H54 (cell line): ENCODE results near the gene PIEZO2.

ENCODE experiments used
- DNase-seq: peaks from one replicate; pipeline ENCODE4 v3.0.0; 2011; ENCODE audit warnings: low spot score, mixed read lengths; ENCODE audit not compliant: insufficient read length
- FAIRE-seq: peaks from 3 replicates; lab custom pipeline; 2011; peaks lifted over from hg19 to GRCh38; lab: Jason Lieb, UNC
- POLR2A ChIP-seq: IDR thresholded peaks from 2 replicates; pipeline ENCODE4 v1.6.1; 2011; ENCODE audit warnings: low read depth, mild to moderate bottlenecking, low read length

PIEZO2 gene

DNA sequence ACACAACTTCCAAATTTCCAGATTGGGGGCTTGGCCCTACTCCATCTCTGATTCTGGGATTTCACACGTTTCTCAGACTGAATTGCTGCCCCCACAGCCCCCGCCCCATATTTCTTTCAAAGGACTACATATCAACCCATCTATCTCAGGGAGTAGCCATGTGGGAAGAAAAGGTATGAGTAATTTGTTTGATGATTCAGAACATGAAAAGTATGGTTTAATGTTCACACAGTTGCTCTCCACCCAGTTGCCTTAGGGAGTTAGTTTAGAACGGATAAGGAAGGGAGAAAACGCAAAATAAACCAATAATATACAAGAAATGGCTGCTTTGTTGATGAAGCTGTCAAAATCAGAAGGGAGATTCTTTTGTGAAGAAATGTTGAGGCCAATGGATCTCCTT, 145.1 kb downstream of the PIEZO2 start:
- no peak for TF ChIP-seq POLR2A
- DNase-seq, result no peak
- peak; percentile 53 for FAIRE-seq

DNA sequence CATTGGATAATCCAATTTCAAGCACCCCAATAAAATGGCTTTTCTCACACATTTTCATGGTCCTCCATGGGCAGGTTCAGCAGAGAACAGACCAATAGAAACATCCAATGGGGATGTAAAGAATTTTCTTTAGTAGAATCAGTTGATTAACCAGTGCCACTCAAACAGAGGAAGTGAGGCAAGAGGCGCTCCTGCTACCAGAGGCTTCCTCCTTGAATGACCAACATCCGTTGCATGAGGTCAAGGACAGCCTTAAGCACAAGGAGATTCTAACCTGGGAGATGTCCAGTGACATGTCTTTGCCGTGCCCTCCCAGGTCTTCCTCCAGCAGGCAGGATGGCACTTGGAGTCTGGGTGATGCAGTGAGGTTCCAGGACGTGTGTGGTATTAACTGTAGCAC, 146.6 kb downstream of the PIEZO2 start:
- TF ChIP-seq POLR2A, result no peak
- FAIRE-seq (no peak), DNase-seq (no peak)

DNA sequence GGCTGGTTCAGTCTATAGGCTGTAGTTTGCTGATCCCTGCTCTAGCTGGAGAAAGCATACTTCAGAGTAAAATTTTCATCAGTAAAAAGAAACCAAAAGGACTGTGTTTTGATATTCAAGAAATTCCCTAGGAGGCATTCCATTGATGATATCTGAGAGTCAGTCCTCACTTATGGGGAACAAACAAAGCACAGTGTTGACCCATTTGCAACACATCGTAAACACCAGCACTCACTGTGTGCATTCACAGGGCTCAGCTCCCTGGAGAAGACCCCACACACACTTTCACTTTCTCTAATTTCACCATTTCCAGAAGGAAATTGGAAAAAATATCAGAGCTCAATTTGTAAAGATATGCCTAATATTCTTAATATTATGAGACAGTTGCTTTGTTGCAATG, 147.1 kb downstream of the PIEZO2 start:
- no peak for FAIRE-seq
- no peak for DNase-seq
- TF ChIP-seq POLR2A, result no peak

DNA sequence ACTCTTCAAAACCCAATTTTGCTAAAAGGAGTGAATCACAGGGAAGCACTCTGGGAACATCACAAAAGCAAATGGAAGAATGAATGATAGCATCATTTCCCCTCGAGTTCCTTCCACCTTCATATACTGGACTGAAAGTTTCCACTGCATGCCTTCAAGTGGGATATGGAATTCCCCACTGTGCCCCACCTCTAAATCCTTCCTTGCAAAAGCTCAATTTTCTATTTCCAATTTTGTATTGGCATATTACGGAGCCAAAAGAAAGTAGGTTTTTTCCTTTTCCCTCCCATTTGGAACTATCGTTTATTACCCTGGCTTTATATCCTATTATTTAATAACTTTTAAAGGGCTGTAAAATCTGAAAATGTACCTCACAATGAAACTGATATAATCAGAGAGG, 149.3 kb downstream of the PIEZO2 start:
- no peak for FAIRE-seq
- TF ChIP-seq POLR2A, result no peak
- no peak for DNase-seq

DNA sequence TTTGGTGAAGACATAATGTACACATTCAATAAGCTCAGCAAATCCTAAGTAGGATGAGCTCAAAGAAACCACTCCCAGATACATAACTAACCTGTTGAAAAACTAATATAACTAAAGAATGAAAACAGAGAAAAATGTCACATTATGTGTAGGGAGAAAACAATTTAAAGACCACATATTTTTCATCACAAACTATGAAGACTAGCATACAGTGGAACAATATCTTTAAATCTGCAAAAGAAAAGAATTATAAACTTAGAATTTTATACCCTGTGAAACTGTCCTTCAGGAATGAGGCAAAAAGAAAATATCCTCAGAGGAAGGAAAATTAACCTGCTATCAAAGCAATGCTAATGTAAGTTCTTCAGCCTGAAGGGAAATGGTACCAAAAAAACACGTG, 151.5 kb downstream of the PIEZO2 start:
- FAIRE-seq (no peak), DNase-seq (no peak)
- TF ChIP-seq POLR2A, result no peak

DNA sequence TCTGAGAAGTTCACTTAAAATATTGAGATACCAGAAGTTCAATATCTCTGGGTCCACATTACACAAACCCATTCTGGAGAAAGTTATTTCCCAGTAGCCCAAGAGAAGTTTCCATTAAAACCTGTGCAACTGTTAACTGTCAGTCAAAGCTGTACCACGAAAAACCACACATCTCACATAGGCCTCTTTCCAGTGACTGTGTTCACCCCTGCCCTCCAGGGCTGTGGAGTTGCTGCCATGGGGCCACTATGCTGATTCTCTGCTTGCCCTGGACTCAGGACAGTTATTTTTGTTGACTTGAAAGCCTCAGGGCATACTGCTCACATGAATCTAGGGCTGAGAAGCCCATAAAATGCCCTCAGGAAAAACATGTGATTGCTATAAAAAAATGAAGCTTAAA, 153.8 kb downstream of the PIEZO2 start:
- no peak for DNase-seq
- FAIRE-seq, result no peak
- no peak for TF ChIP-seq POLR2A

DNA sequence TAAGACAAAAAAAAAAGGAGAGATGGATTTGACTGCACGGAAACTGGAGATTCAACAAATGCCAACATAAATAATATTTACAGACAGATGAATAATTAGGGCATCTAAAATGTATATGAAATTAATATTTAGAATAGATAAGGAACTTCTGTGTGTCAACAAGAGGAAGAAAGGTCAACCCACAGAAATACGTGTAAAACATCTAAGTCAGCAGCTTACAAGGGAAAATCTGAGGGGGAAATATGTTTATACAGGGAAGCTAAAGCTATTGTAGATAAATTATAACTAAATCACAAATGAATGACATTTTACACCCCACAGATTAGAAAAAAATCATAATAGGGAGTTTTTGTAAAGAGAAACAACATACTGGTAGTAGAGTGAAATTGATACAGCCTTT, 159.9 kb downstream of the PIEZO2 start:
- DNase-seq, result no peak
- no peak for TF ChIP-seq POLR2A
- no peak for FAIRE-seq

DNA sequence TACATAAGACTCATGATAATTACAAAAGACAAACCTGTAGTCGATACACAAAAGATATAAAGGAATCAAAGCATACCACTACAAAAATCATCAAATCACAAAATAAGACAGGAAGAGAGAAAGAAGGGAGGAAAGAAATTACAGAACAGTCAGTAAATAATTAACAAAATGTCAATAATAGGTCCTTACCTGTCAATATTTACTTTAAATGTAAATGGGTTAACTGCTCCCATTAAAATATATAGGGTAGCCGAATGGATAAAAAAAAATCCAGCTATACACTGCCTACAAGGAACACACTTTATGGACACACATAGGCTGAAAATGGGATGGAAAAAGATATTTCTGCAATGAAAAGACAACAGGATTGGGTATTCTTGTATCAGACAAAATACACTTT, 163.7 kb downstream of the PIEZO2 start:
- FAIRE-seq, result no peak
- no peak for DNase-seq
- TF ChIP-seq POLR2A, result no peak

DNA sequence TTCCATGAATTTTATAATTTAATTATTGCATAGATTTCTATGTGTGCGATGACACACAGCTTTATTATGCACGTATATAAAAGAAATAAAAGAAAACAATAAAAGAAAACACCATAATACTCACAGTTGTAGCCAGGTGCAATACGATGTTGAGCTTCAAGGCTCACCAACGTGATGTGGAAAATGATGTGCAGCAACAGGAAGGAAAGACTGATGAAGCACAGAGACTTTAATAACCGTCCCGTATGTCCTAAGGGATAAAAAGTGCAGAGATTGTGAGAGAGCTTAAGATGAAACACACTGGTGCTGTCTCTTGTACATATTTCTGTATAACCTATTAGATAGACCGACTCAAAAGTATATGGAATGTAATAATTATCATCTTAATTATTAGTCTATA, 170.0 kb downstream of the PIEZO2 start:
- no peak for FAIRE-seq
- no peak for TF ChIP-seq POLR2A

DNA sequence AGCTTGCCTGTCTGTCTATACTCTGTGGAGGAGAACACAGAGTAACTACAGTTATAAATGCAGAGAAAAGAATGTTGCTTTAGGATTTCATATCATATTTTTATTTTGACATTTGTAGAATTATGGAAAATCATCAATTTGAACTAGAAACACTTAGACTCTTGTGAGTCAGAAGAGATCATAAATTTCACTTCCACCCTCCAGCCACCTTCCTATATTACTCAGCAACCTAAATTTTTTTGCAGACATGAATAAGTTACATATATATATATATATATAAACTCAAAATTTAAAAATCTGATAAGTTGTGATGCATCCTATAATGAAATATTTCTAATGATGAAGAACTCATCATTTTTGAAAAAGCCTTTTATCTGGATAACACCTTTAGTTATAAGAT, 172.3 kb downstream of the PIEZO2 start:
- no peak for DNase-seq
- no peak for TF ChIP-seq POLR2A
- no peak for FAIRE-seq

More for the DNA sequence above, 170.0 kb downstream of the PIEZO2 start:
- no peak for DNase-seq

DNA sequence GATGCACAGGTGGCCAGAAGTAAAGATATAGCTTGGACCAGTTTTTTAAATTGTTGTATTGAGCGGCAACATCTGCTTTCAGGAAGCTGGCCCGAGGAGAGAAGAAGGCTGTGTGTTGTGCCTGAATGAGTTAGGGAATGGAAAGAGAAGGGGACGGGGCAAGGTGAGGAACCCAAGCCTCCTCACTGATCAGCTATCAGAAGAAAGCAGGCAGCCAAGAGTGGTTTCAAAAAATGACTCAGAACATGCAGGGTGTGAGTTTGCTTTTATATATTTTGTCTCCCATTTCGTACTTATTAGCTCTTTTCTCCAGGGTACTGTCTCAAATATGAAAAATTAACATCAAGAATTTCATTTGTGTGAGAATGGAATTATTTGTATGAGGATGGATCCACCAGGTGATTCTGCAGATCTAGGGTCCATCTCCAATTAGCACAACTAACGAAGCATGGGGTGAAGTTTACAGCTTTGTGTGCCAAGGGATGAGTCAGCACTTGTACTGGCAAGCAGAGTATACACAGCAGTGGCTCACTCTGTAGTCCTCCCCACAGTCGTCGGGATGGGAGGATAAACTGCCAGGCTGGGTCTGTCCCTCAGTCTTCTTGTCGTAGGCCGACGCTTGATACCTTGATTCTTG, 175.7 kb downstream of the PIEZO2 start:
- FAIRE-seq (peak; percentile 96), DNase-seq (peak; percentile 12)
- no peak for TF ChIP-seq POLR2A

DNA sequence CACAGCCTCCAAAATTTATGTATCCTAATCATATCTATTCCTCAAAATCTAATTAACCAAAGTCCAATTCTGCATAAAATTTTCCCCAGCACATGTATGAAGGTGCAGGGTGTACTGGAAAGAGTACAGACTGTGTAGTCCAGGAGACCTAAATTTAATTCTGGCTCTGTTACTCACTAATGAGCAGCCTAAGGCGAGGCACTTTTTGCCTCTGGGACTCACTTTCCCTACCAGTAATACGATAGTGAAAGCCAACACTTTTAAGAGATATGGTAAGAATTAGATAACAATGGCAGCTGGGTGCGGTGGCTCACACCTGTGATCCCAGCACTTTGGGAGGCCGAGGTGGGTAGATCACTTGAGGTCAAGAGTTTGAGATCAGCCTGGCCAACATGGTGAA, 177.7 kb downstream of the PIEZO2 start:
- no peak for TF ChIP-seq POLR2A
- FAIRE-seq (no peak), DNase-seq (no peak)

DNA sequence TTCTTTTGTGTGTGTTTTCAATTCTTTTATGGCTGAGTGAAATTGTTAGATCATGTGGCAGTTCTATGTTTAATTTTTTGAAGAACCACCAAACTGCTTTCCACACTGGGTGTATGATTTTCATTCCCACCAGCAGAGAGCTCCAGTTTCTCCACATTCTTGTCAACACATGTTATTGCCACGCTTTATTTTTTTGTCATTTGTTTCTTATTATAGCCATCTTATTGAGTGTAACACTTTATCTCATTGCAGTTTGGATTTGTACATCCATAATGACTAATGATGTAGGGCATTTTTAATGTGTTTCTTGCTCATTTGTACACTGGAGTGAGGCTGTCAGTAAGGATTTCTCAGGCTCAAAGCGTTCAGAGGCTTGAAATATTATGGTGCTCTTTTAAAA, 184.2 kb downstream of the PIEZO2 start:
- TF ChIP-seq POLR2A, result no peak
- peak; percentile 6 for FAIRE-seq
- no peak for DNase-seq

DNA sequence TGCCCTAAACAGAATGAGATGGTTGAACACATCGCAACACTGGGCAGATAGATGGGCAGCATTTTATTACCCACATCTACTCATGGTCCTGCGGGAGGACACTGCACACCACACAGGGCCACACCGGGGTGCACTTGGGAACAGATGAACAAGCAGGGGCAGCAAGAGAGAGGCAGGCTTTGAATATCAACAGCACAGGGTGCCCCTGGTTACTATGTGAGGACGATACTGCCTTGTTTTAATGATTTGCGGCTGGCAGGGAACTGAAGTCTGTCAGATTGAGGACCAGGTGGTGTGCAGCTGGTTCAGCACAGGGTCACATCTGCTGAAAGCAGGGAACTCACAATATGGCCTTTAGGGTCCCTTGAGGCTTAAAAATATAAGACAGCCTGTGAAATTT, 195.7 kb downstream of the PIEZO2 start:
- no peak for TF ChIP-seq POLR2A
- no peak for FAIRE-seq
- DNase-seq, result no peak
